Effector CD8-positive, alpha-beta T cell (primary cell): ENCODE measurements around the gene PCGF5.
A peak's percentile ranks its signal among the peaks of the same experiment; 100 is the strongest.
"Not testable (repeated sequence)": the region's sequence is repeated elsewhere in the genome, so short reads cannot be mapped to it uniquely, and the experiment has no call there.

Source experiments
- DNase-seq: peaks from one replicate; lab custom pipeline; 2025; lab: John Stamatoyannopoulos, UW
- total RNA-seq, 4 experiments: gene quantifications; one replicate each; lab custom pipeline; 2026; lab: John Stamatoyannopoulos, UW

PCGF5 gene
- total RNA-seq = 120 to 169 (median 161) reads per million in 4 experiments

GRCh38 chr10:91220194-91220953 lies at the start of gene PCGF5:
Gene PCGF5 (plus strand): TSS chr10:91220663. CDS start chr10:91222872, 2,209 bp downstream.
- DNase-seq = peak; percentile 85

GRCh38 chr10:91171485-91171884 lies 49.0 kb upstream of the PCGF5 start:
- no peak for DNase-seq

- DNase-seq = no peak
Measured at GRCh38 chr10:91172348-91172747, 48.1 kb upstream of the PCGF5 start.

- no peak for DNase-seq
Measured at GRCh38 chr10:91185239-91185875, 35.1 kb upstream of the PCGF5 start.

GRCh38 chr10:91187156-91187555 lies 33.3 kb upstream of the PCGF5 start:
- no peak for DNase-seq

GRCh38 chr10:91188010-91188409 lies 32.5 kb upstream of the PCGF5 start:
- DNase-seq = not testable (repeated sequence)

GRCh38 chr10:91188889-91189288 lies 31.6 kb upstream of the PCGF5 start:
- DNase-seq = no peak

- DNase-seq = no peak
Measured at GRCh38 chr10:91190388-91190870, 30.0 kb upstream of the PCGF5 start.

GRCh38 chr10:91190876-91191583 lies 29.4 kb upstream of the PCGF5 start:
- no peak for DNase-seq

GRCh38 chr10:91191584-91191919 lies 28.9 kb upstream of the PCGF5 start:
- DNase-seq = no peak

- DNase-seq = no peak
Measured at GRCh38 chr10:91194497-91195179, 25.8 kb upstream of the PCGF5 start.

- no peak for DNase-seq
Measured at GRCh38 chr10:91196268-91197048, 24.0 kb upstream of the PCGF5 start.

- no peak for DNase-seq
Measured at GRCh38 chr10:91197127-91197526, 23.3 kb upstream of the PCGF5 start.

GRCh38 chr10:91198781-91199180 lies 21.7 kb upstream of the PCGF5 start:
- DNase-seq = no peak

GRCh38 chr10:91200314-91201212 lies 19.9 kb upstream of the PCGF5 start:
- no peak for DNase-seq

- DNase-seq = no peak
Measured at GRCh38 chr10:91201213-91201996, 19.1 kb upstream of the PCGF5 start.

GRCh38 chr10:91206427-91206826 lies 14.0 kb upstream of the PCGF5 start:
- no peak for DNase-seq

GRCh38 chr10:91206837-91207474 lies 13.5 kb upstream of the PCGF5 start:
- no peak for DNase-seq

- no peak for DNase-seq
Measured at GRCh38 chr10:91208642-91209041, 11.8 kb upstream of the PCGF5 start.
